ENCODE measurements around the gene TOE1. TPM values are rescaled to one million over a fixed set of nuclear protein-coding genes. Genes with fewer than 3 reads are reported as not detected.
A peak's percentile ranks its signal among the peaks of the same experiment; 100 is the strongest.

The TOE1 gene
- total RNA-seq, 1 donor from 2014 or later, result 9.8 TPM

GRCh38 chr1:45304311-45305081 lies 35.5 kb upstream of the TOE1 start:
- Histone ChIP-seq H3K4me3 (peak overlapping the region; percentile 58 to 79), H3K27ac (peak overlapping the region; percentile 83), H3K27me3 (no peaks in the 10 kb centered on the region), H3K4me1 (peaks cover 17% of the 10 kb centered on the region), H3K9me3 (no peaks in the 10 kb centered on the region), H3K36me3 (no peaks in the 10 kb centered on the region)
- intact Hi-C loops (cut with DNase I), result loop anchor here (10.0 kb wide), 1 partner anchor 480 kb away; no protein-coding TSS in a partner anchor
- DNase-seq (ENCODE audit: extremely low spot score in 2 of 2), result peak in 1 of 2 donors; percentile 90
- TF ChIP-seq POLR2AphosphoS5 (IDR thresholded peaks at IDR 0.05; ENCODE audit: insufficient read depth in 1 of 2, low read depth in 1 of 2) (no peak), POLR2A (IDR thresholded peaks at IDR 0.05) (no peak), CTCF (IDR thresholded peaks at IDR 0.05) (no peak)

GRCh38 chr1:45305231-45305630 lies 34.7 kb upstream of the TOE1 start:
- no peak overlapping the region for H3K27ac ChIP-seq
- intact Hi-C loops (cut with DNase I), result loop anchor here (10.0 kb wide), 1 partner anchor 480 kb away; no protein-coding TSS in a partner anchor
- H3K9me3 ChIP-seq, result no peaks in the 10 kb centered on the region
- DNase-seq (ENCODE audit: extremely low spot score in 2 of 2), result peak in 1 of 2 donors; percentile 71
- peaks cover 17% of the 10 kb centered on the region for H3K4me1 ChIP-seq
- no peaks in the 10 kb centered on the region for H3K27me3 ChIP-seq
- no peaks in the 10 kb centered on the region for H3K36me3 ChIP-seq
- H3K4me3 ChIP-seq, result no peak overlapping the region
- TF ChIP-seq CTCF (IDR thresholded peaks at IDR 0.05) (no peak), POLR2AphosphoS5 (IDR thresholded peaks at IDR 0.05; ENCODE audit: insufficient read depth in 1 of 2, low read depth in 1 of 2) (no peak), POLR2A (IDR thresholded peaks at IDR 0.05) (no peak)

GRCh38 chr1:45306319-45306718 lies 33.7 kb upstream of the TOE1 start:
- DNase-seq (ENCODE audit: extremely low spot score in 2 of 2), result peak in 1 of 2 donors; percentile 29
- H3K4me1 ChIP-seq, result peaks cover 17% of the 10 kb centered on the region
- H3K36me3 ChIP-seq, result no peaks in the 10 kb centered on the region
- H3K27me3 ChIP-seq, result no peaks in the 10 kb centered on the region
- no peak overlapping the region for H3K4me3 ChIP-seq
- intact Hi-C loops (cut with DNase I), result loop anchor here (10.0 kb wide), 1 partner anchor 482 kb away; no protein-coding TSS in a partner anchor
- H3K27ac ChIP-seq, result no peak overlapping the region
- no peaks in the 10 kb centered on the region for H3K9me3 ChIP-seq
- TF ChIP-seq POLR2A (IDR thresholded peaks at IDR 0.05), result no peak
- TF ChIP-seq POLR2AphosphoS5 (IDR thresholded peaks at IDR 0.05; ENCODE audit: insufficient read depth in 1 of 2, low read depth in 1 of 2), result no peak
- no peak for TF ChIP-seq CTCF (IDR thresholded peaks at IDR 0.05)

- TF ChIP-seq POLR2AphosphoS5 (IDR thresholded peaks at IDR 0.05; ENCODE audit: insufficient read depth in 1 of 2, low read depth in 1 of 2) (no peak), CTCF (IDR thresholded peaks at IDR 0.05) (no peak), POLR2A (IDR thresholded peaks at IDR 0.05) (no peak)
- H3K27me3 ChIP-seq, result no peaks in the 10 kb centered on the region
- no peak overlapping the region for H3K27ac ChIP-seq
- no peaks in the 10 kb centered on the region for H3K36me3 ChIP-seq
- no peak for DNase-seq (ENCODE audit: extremely low spot score in 2 of 2)
- intact Hi-C loops (cut with DNase I), result loop anchor here (10.0 kb wide), 1 partner anchor 482 kb away; no protein-coding TSS in a partner anchor
- peaks cover 17% of the 10 kb centered on the region for H3K4me1 ChIP-seq
- H3K4me3 ChIP-seq, result no peak overlapping the region
- H3K9me3 ChIP-seq, result no peaks in the 10 kb centered on the region
Measured at GRCh38 chr1:45306905-45307304, 33.1 kb upstream of the TOE1 start.

- intact Hi-C loops (cut with DNase I), result no loop called here
- TF ChIP-seq POLR2AphosphoS5 (IDR thresholded peaks at IDR 0.05; ENCODE audit: insufficient read depth in 1 of 2, low read depth in 1 of 2) (no peak), CTCF (IDR thresholded peaks at IDR 0.05) (no peak), POLR2A (IDR thresholded peaks at IDR 0.05) (no peak)
- no peak for DNase-seq (ENCODE audit: extremely low spot score in 2 of 2)
- Histone ChIP-seq H3K4me1 (no peaks in the 10 kb centered on the region), H3K9me3 (no peaks in the 10 kb centered on the region), H3K36me3 (no peaks in the 10 kb centered on the region), H3K4me3 (no peak overlapping the region), H3K27ac (no peak overlapping the region), H3K27me3 (no peaks in the 10 kb centered on the region)
Measured at GRCh38 chr1:45314266-45314665, 25.7 kb upstream of the TOE1 start.

Measured in vagina (tissue), 2 donors.